HG02571 (cell line): Measurements from ENCODE around the gene PDPR.
"Not testable (repeated sequence)": the region's sequence is repeated elsewhere in the genome, so short reads cannot be mapped to it uniquely, and the experiment has no call there.

Experiments
- ATAC-seq: cut with Tn5 transposase; IDR thresholded peaks from one replicate; pipeline ENCODE4 v1.9.1; 2021; ENCODE audit warnings: mild to moderate bottlenecking, moderate library complexity; ENCODE audit not compliant: unreplicated experiment

PDPR gene

GRCh38 chr16:70113982-70114826, at the start of gene PDPR:
Gene PDPR, plus strand, starts transcription at chr16:70114332. Its CDS starts 6,161 bp downstream, at chr16:70120493.
- peak; percentile 92 for ATAC-seq

GRCh38 chr16:70064841-70065370, 49.2 kb upstream of the PDPR start:
- not testable (repeated sequence) for ATAC-seq

GRCh38 chr16:70065376-70065745, 48.8 kb upstream of the PDPR start:
- ATAC-seq, result peak; percentile 23

GRCh38 chr16:70065746-70066658, 48.1 kb upstream of the PDPR start:
- peak; percentile 84 for ATAC-seq

- not testable (repeated sequence) for ATAC-seq
These were observed 47.4 kb upstream of the PDPR start for GRCh38 chr16:70066751-70067150.

- not testable (repeated sequence) for ATAC-seq
These were observed 35.1 kb upstream of the PDPR start for GRCh38 chr16:70079081-70079480.

- ATAC-seq, result not testable (repeated sequence)
These were observed 32.9 kb upstream of the PDPR start for GRCh38 chr16:70081219-70081618.

- ATAC-seq, result not testable (repeated sequence)
These were observed 30.2 kb upstream of the PDPR start for GRCh38 chr16:70083931-70084330.

GRCh38 chr16:70088160-70088559, 26.0 kb upstream of the PDPR start:
- ATAC-seq, result not testable (repeated sequence)

- ATAC-seq, result not testable (repeated sequence)
These were observed 25.3 kb upstream of the PDPR start for GRCh38 chr16:70088877-70089276.

- ATAC-seq, result not testable (repeated sequence)
These were observed 24.8 kb upstream of the PDPR start for GRCh38 chr16:70089289-70089688.

- not testable (repeated sequence) for ATAC-seq
These were observed 23.0 kb upstream of the PDPR start for GRCh38 chr16:70091104-70091503.

GRCh38 chr16:70094096-70094495, 20.0 kb upstream of the PDPR start:
- not testable (repeated sequence) for ATAC-seq

- ATAC-seq, result not testable (repeated sequence)
These were observed 4.4 kb upstream of the PDPR start for GRCh38 chr16:70109583-70110279.

GRCh38 chr16:70112162-70112561, 2.0 kb upstream of the PDPR start:
- not testable (repeated sequence) for ATAC-seq

- ATAC-seq, result peak; percentile 22
These were observed 542 bp upstream of the PDPR start for GRCh38 chr16:70113599-70113981.

GRCh38 chr16:70118354-70118753, 4.2 kb downstream of the PDPR start:
- ATAC-seq, result not testable (repeated sequence)

- ATAC-seq, result not testable (repeated sequence)
These were observed 4.6 kb downstream of the PDPR start for GRCh38 chr16:70118776-70119175.

- not testable (repeated sequence) for ATAC-seq
These were observed 6.3 kb downstream of the PDPR start for GRCh38 chr16:70120398-70120797.

GRCh38 chr16:70123822-70124221, 9.7 kb downstream of the PDPR start:
- ATAC-seq, result not testable (repeated sequence)

GRCh38 chr16:70126226-70126625, 12.1 kb downstream of the PDPR start:
- ATAC-seq, result not testable (repeated sequence)
